H1 (cell line): ENCODE data around the gene NCAPG. TPM values are rescaled to one million over a fixed set of nuclear protein-coding genes. Genes with fewer than 3 reads are reported as not detected.
A peak's percentile ranks its signal among the peaks of the same experiment; 100 is the strongest.

Experiments used
- CTCF ChIA-PET: fragments of 300-600 bp; sonication (Branson Sonifier 250); formaldehyde crosslinking; loops from one replicate; lab custom pipeline; 2021; ENCODE audit not compliant: partially characterized antibody; lab: Charles Lee
- POLR2A ChIA-PET: fragments of 300-600 bp; sonication (Branson Sonifier 250); formaldehyde crosslinking; loops from one replicate; lab custom pipeline; 2021; ENCODE audit warnings: inconsistent platforms; ENCODE audit not compliant: partially characterized antibody; lab: Charles Lee
- DNase-seq, 2 experiments: peaks; one replicate each; pipeline versions ENCODE4 v3.0.0 to v3.0.0-alpha.2; 2010 to 2022; ENCODE audit warnings: low spot score in 2 of 2, low read depth in 1 of 2, mixed read lengths in 1 of 2
- FAIRE-seq: peaks from 2 replicates; lab custom pipeline; 2011; peaks lifted over from hg19 to GRCh38; lab: Jason Lieb, UNC
- H2AFZ ChIP-seq: 2 replicates; pipeline ENCODE4 v1.8.1; 2012; ENCODE audit warnings: low read length, inconsistent platforms
- H2AK5ac ChIP-seq: 2 replicates; pipeline ENCODE4 v1.6.1; 2013; ENCODE audit warnings: low read depth, low read length
- H2BK120ac ChIP-seq: replicated peaks from 2 replicates; pipeline ENCODE3; 2013; ENCODE audit warnings: low read depth, low read length, inconsistent platforms
- H2BK12ac ChIP-seq: 2 replicates; pipeline ENCODE4 v1.6.1; 2013; ENCODE audit warnings: low read depth, low read length
- H2BK15ac ChIP-seq: 2 replicates; pipeline ENCODE4 v1.6.1; 2013; ENCODE audit warnings: low read length
- H2BK20ac ChIP-seq: 2 replicates; pipeline ENCODE4 v1.6.1; 2013; ENCODE audit warnings: low read length
- H2BK5ac ChIP-seq: 2 replicates; pipeline ENCODE4 v1.6.1; 2013; ENCODE audit warnings: low read depth, low read length
- H3K14ac ChIP-seq: 2 replicates; pipeline ENCODE4 v1.6.1; 2013; ENCODE audit warnings: inconsistent platforms; ENCODE audit not compliant: insufficient read length
- H3K18ac ChIP-seq: 2 replicates; pipeline ENCODE4 v1.6.1; 2013; ENCODE audit warnings: low read length; ENCODE audit errors: extremely low read depth
- H3K23ac ChIP-seq: 2 replicates; pipeline ENCODE4 v1.6.1; 2013; ENCODE audit warnings: inconsistent platforms; ENCODE audit not compliant: insufficient read length
- H3K23me2 ChIP-seq: 2 replicates; pipeline ENCODE4 v1.6.1; 2013; ENCODE audit warnings: low read depth, low read length
- H3K27ac ChIP-seq: 2 replicates; pipeline ENCODE4 v1.6.1; 2011; ENCODE audit warnings: low read depth, low read length, inconsistent platforms
- H3K27me3 ChIP-seq, 4 experiments: replicated peaks in 1 of 4; 1 replicate in 1 of 4; 2 replicates in 3 of 4; pipeline versions ENCODE4 v1.6.1 to v1.8.1; 2011 to 2013; ENCODE audit warnings: low read length in 3 of 4, mild to moderate bottlenecking in 3 of 4, inconsistent platforms in 2 of 4, mixed read lengths in 2 of 4, moderate library complexity in 1 of 4; ENCODE audit not compliant: control insufficient read depth in 3 of 4, insufficient read depth in 3 of 4; ENCODE audit errors: extremely low read depth in 1 of 4
- H3K36me3 ChIP-seq, 4 experiments: 2 replicates each; pipeline versions ENCODE4 v1.6.1 to v1.8.1; 2011 to 2013; ENCODE audit warnings: mild to moderate bottlenecking in 4 of 4, low read length in 3 of 4, moderate library complexity in 2 of 4, control low read depth in 1 of 4, inconsistent platforms in 1 of 4; ENCODE audit not compliant: insufficient read depth in 4 of 4, control insufficient read depth in 2 of 4
- H3K4ac ChIP-seq: replicated peaks from 2 replicates; pipeline ENCODE3; 2013; ENCODE audit warnings: low read length, low read depth, mixed read lengths, inconsistent platforms; ENCODE audit not compliant: insufficient read length
- H3K4me1 ChIP-seq, 4 experiments: replicated peaks in 1 of 4; 1 replicate in 1 of 4; 2 replicates in 3 of 4; pipeline versions ENCODE4 v1.6.1 to v1.8.1; 2011 to 2013; ENCODE audit warnings: low read length in 3 of 4, inconsistent platforms in 2 of 4, mixed read lengths in 1 of 4; ENCODE audit not compliant: insufficient read depth in 4 of 4, control insufficient read depth in 3 of 4
- H3K4me2 ChIP-seq, 2 experiments: 2 replicates each; pipeline versions ENCODE4 v1.6.1 to v1.8.1; 2011 to 2013; ENCODE audit warnings: low read depth in 2 of 2, low read length in 2 of 2, control low read depth in 1 of 2, inconsistent platforms in 1 of 2, mild to moderate bottlenecking in 1 of 2; ENCODE audit not compliant: insufficient read depth in 1 of 2
- H3K4me3 ChIP-seq, 4 experiments: fragments of 200-600, 300-600 bp in 1 of 4; sonication (generic), shearing (Covaris generic), sonication (Bioruptor Twin) in 1 of 4; 2 replicates each; pipeline versions ENCODE4 v1.5.1 to v1.8.1; 2011 to 2016; ENCODE audit warnings: low read length in 4 of 4, low read depth in 3 of 4, control low read depth in 2 of 4, inconsistent platforms in 2 of 4, mild to moderate bottlenecking in 2 of 4, mixed read lengths in 1 of 4, moderate library complexity in 1 of 4; ENCODE audit not compliant: insufficient read depth in 2 of 4; ENCODE audit errors: extremely low read depth in 1 of 4
- H3K56ac ChIP-seq: replicated peaks from 2 replicates; pipeline ENCODE3; 2013; ENCODE audit warnings: low read depth, mild to moderate bottlenecking, mixed read lengths, low read length, inconsistent platforms; ENCODE audit not compliant: insufficient read length
- H3K79me1 ChIP-seq: 2 replicates; pipeline ENCODE4 v1.6.1; 2013; ENCODE audit warnings: low read depth, low read length, control low read depth
- H3K79me2 ChIP-seq, 2 experiments: 2 replicates each; pipeline versions ENCODE4 v1.6.1 to v1.8.1; 2012 to 2013; ENCODE audit warnings: low read length in 2 of 2, mild to moderate bottlenecking in 2 of 2, inconsistent platforms in 1 of 2; ENCODE audit not compliant: insufficient read depth in 2 of 2, control insufficient read depth in 1 of 2
- H3K9ac ChIP-seq, 4 experiments: replicated peaks in 1 of 4; 1 replicate in 1 of 4; 2 replicates in 3 of 4; pipeline versions ENCODE4 v1.6.1 to v1.8.1; 2011 to 2013; ENCODE audit warnings: low read depth in 3 of 4, low read length in 3 of 4, control low read depth in 2 of 4, mild to moderate bottlenecking in 2 of 4, moderate library complexity in 2 of 4, inconsistent platforms in 1 of 4; ENCODE audit errors: extremely low read depth in 1 of 4
- H3K9me3 ChIP-seq, 2 experiments: 2 replicates each; pipeline versions ENCODE4 v1.6.1 to v1.8.1; 2012 to 2013; ENCODE audit warnings: mild to moderate bottlenecking in 2 of 2, moderate library complexity in 2 of 2, control low read depth in 1 of 2, inconsistent platforms in 1 of 2, low read depth in 1 of 2, low read length in 1 of 2, mixed read lengths in 1 of 2; ENCODE audit not compliant: insufficient read depth in 2 of 2
- H4K20me1 ChIP-seq, 2 experiments: replicated peaks in 1 of 2; 2 replicates each; pipeline versions ENCODE3 to v1.8.1; 2011 to 2013; ENCODE audit warnings: inconsistent platforms in 2 of 2, low read length in 2 of 2, mild to moderate bottlenecking in 1 of 2; ENCODE audit not compliant: insufficient read depth in 2 of 2, control insufficient read depth in 1 of 2
- H4K5ac ChIP-seq: 2 replicates; pipeline ENCODE4 v1.6.1; 2013; ENCODE audit warnings: low read length, low read depth, mixed read lengths, inconsistent platforms; ENCODE audit not compliant: insufficient read length
- H4K8ac ChIP-seq: 2 replicates; pipeline ENCODE4 v1.8.0; 2013; ENCODE audit warnings: mild to moderate bottlenecking, moderate library complexity, low read length, inconsistent platforms; ENCODE audit not compliant: insufficient read depth; ENCODE audit errors: extremely low read depth
- H4K91ac ChIP-seq: replicated peaks from 2 replicates; pipeline ENCODE3; 2013; ENCODE audit warnings: low read length, mixed read lengths, inconsistent platforms; ENCODE audit not compliant: insufficient read length
- RAD21 ChIP-seq, 2 experiments: IDR thresholded peaks in 1 of 2; conservative IDR thresholded peaks in 1 of 2; 2 replicates each; pipeline ENCODE4 v1.6.1; 2011; ENCODE audit warnings: low read depth in 2 of 2, low read length in 2 of 2, improper control_type of control experiment in 1 of 2, inconsistent platforms in 1 of 2, mild to moderate bottlenecking in 1 of 2, moderate library complexity in 1 of 2
- RXRA ChIP-seq: IDR thresholded peaks from 2 replicates; pipeline ENCODE4 v1.6.1; 2011; ENCODE audit warnings: low read depth, mild to moderate bottlenecking, low read length, moderate library complexity; ENCODE audit not compliant: insufficient read depth
- SUZ12 ChIP-seq: fragments of 200-600 bp; sonication (generic); IDR thresholded peaks from 2 replicates; pipeline ENCODE4 v1.6.1; 2012; ENCODE audit warnings: mild to moderate bottlenecking, inconsistent platforms, low read length, moderate library complexity, mixed read lengths
- WGBS, 2 experiments: shearing (Covaris generic) in 1 of 2; methylation state at CpG; one replicate each; pipeline versions ENCODE4 v1.1.6 to v1.1.7; 2013 to 2015; ENCODE audit warnings: low lambda C conversion rate in 2 of 2, mixed read lengths in 2 of 2, inconsistent platforms in 1 of 2, low coverage in 1 of 2, missing lambda C conversion rate in 1 of 2; ENCODE audit not compliant: insufficient replicate concordance in 2 of 2, insufficient coverage in 1 of 2, insufficient read length in 1 of 2; ENCODE audit errors: extremely low coverage in 1 of 2, missing lambda C conversion rate in 1 of 2; 5-methylcytosine and 5-hydroxymethylcytosine counted together
- polyA plus RNA-seq, 7 experiments: library from polyadenylated mRNA; depleted of rRNA in 3 of 7; stranded (reverse) in 5 of 7; unstranded in 2 of 7; fragments of >200 nt in 5 of 7; fragments of 200-250 nt in 2 of 7; gene quantifications; 1 replicate in 5 of 7; 2 replicates in 1 of 7; 4 replicates in 1 of 7; pipeline versions ENCODE4 v1.2.1 to v1.2.3, GENCODE V29; 2011 to 2013; ENCODE audit warnings: missing spikeins in 2 of 7, mixed read lengths in 2 of 7
- total RNA-seq: library from RNA; stranded (reverse); fragmentation: NEBNext Ultra II Directional; extraction: Animal tissue kit (Norgen Biotek cat#: 25700); gene quantifications from 2 replicates; pipeline ENCODE4 v1.2.1, GENCODE V29; 2021

The NCAPG gene
- total and polyA plus RNA-seq, 2 of the 8 experiments (the other 6 are each of a cell fraction or from before 2014, with no cell fraction given): 12.9 to 52.3 TPM

DNA sequence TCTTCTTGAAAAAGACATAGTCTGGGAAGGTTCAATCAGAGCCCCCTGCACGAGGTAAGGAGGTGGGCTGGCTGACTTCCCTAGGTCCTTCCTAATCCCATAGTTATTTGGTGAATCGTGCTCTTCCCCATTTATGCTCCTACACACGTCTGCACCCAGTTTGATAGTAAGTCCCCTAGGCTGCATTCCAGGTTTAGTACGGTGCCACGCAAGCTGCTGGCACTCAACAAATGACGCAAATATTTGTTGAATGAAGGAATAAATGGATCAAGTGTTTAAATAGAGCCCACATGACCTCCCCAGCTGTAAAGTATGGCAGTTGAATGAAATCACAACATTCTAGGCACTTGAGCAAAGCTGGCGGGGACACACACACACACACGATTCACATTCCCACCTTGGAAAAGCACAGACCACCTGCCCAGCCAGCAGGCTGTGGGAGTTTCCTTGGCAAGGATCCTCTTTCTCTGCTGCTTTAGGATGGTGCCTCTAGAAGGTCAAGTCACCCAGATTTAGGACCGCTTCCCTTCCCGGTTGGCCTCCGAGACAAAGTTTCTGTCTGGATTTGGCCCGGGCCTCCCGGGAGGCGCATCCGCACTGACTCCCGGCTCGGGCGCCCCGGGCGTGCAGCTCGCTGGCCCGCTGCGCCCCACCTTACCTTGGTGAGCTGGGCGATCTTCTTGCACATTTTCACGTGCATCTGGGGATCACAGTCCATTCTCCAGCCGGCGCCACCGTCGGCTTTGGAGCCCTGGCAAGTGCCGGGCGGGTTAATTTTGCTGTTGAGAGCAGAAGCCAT is 30.1 kb upstream of the NCAPG start:
- peaks cover 13% of the 10 kb centered on the region; the same call in 1 of the 2 replicates for H3K23me2 ChIP-seq
- H3K79me1 ChIP-seq: no peaks in the 10 kb centered on the region
- peak overlapping the region; percentile 82 to 92 for H3K4me2 ChIP-seq
- H2BK15ac ChIP-seq: no peak overlapping the region
- no peak overlapping the region for H3K14ac ChIP-seq
- H3K56ac ChIP-seq: no peak overlapping the region
- H2BK120ac ChIP-seq: no peak overlapping the region
- H2BK5ac ChIP-seq: no peak overlapping the region
- no peaks in the 10 kb centered on the region for H3K79me2 ChIP-seq
- 0 out of 2 replicates have a peak overlapping the region, but pooled peaks have one; percentile 60 for H3K18ac ChIP-seq
- CTCF ChIA-PET: interaction anchor here (0.7 to 1.1 kb wide), 5 partner anchors 8 to 134 kb away, joined by 3 to 4 read pairs (median 3); no protein-coding TSS in a partner anchor
- no peak overlapping the region for H2BK20ac ChIP-seq
- peaks cover 0 to 14% (median 6%) of the 10 kb centered on the region in 4 experiments; a peak in 5 of 7 replicates for H3K4me1 ChIP-seq
- POLR2A ChIA-PET: interaction anchor here (0.8 to 2.0 kb wide), 4 partner anchors 9 to 165 kb away, joined by 3 to 5 read pairs (median 4); partner anchors contain the start of genes DCAF16 and NCAPG
- peaks cover 0 to 1% of the 10 kb centered on the region in 2 experiments for H4K20me1 ChIP-seq
- no peak overlapping the region for H3K23ac ChIP-seq
- TF ChIP-seq SUZ12 (peak; percentile 75), RXRA (no peak), RAD21 (IDR thresholded peaks at IDR 0.05 in 1 of 2, conservative IDR thresholded peaks at IDR 0.05 in 1 of 2; ENCODE audit: low read depth in 2 of 2, low read length in 2 of 2) (0 out of 4 replicates have a peak, but pooled peaks of 1 of the 2 experiments have one; percentile 4)
- peak overlapping the region; percentile 10 for H4K91ac ChIP-seq
- no peaks in the 10 kb centered on the region for H3K9me3 ChIP-seq
- 29% methylated on average over 31 of the region's 31 CpGs; no CpG with 5 or more reads in 1 of the 2 experiments for WGBS, 2 experiments
- H3K4ac ChIP-seq: no peak overlapping the region
- H3K27me3 ChIP-seq: peaks cover 21 to 36% (median 32%) of the 10 kb centered on the region in 4 experiments
- H2AK5ac ChIP-seq: no peak overlapping the region
- no peak overlapping the region for H3K9ac ChIP-seq
- no peak overlapping the region for H3K27ac ChIP-seq
- peak overlapping the region; percentile 63; the same call in 1 of the 2 replicates for H2BK12ac ChIP-seq
- H4K5ac ChIP-seq: no peak overlapping the region
- FAIRE-seq (no peak), DNase-seq (peak in 1 of 2 experiments; percentile 62)
- no peaks in the 10 kb centered on the region for H3K36me3 ChIP-seq
- H3K4me3 ChIP-seq: peak overlapping the region; percentile 16 to 62 (median 40)
- H4K8ac ChIP-seq: no peak overlapping the region; the same call in 1 of the 2 replicates
- no peak overlapping the region; the same call in 1 of the 2 replicates for H2AFZ ChIP-seq
